Endothelial cell of umbilical vein (primary cell): ENCODE data around the gene SHOC2. TPM values are rescaled to one million over a fixed set of nuclear protein-coding genes. Genes with fewer than 3 reads are reported as not detected.

Source experiments
- BruUV-seq: library from RNA; stranded (reverse); fragments of 400-500 nt; replicated peaks from 2 replicates; lab custom pipeline; 2021; lab: Mats Ljungman, UMichigan
- CTCF ChIA-PET: fragments of 300-600, 350-600 bp; sonication (Branson Sonifier 250); formaldehyde crosslinking; loops from one replicate; lab custom pipeline; 2021; ENCODE audit warnings: antibody characterized with exemption, inconsistent platforms; lab: Charles Lee
- POLR2A ChIA-PET: fragments of 300-600, 350-600 bp; sonication (Branson Sonifier 250); formaldehyde crosslinking; loops from one replicate; lab custom pipeline; 2021; ENCODE audit warnings: antibody characterized with exemption, inconsistent platforms; lab: Charles Lee
- DNase-seq: peaks from one replicate; pipeline ENCODE4 v3.0.0-alpha.2; 2011; ENCODE audit warnings: low read depth, low spot score
- FAIRE-seq: peaks from 2 replicates; lab custom pipeline; 2011; peaks lifted over from hg19 to GRCh38; lab: Jason Lieb, UNC
- H2AFZ ChIP-seq: 2 replicates; pipeline ENCODE4 v1.6.0; 2012; ENCODE audit warnings: low read depth, low read length, control low read depth, inconsistent platforms
- H3K27ac ChIP-seq: 2 replicates; pipeline ENCODE4 v1.5.1; 2011; ENCODE audit warnings: low read depth, mild to moderate bottlenecking, control low read depth, low read length, moderate library complexity; ENCODE audit not compliant: insufficient read depth
- H3K27me3 ChIP-seq, 2 experiments: 2 replicates each; pipeline versions ENCODE4 v1.6.0 to v1.6.1; 2011; ENCODE audit warnings: low read length in 2 of 2, mixed read lengths in 1 of 2; ENCODE audit not compliant: control insufficient read depth in 2 of 2, insufficient read depth in 2 of 2
- H3K36me3 ChIP-seq, 2 experiments: 2 replicates in 1 of 2; 3 replicates in 1 of 2; pipeline ENCODE4 v1.5.1; 2011; ENCODE audit warnings: low read length in 2 of 2, mild to moderate bottlenecking in 1 of 2, moderate library complexity in 1 of 2; ENCODE audit not compliant: control insufficient read depth in 2 of 2, insufficient read depth in 2 of 2; ENCODE audit errors: extremely low read depth in 1 of 2
- H3K4me1 ChIP-seq: 3 replicates; pipeline ENCODE4 v1.5.1; 2011; ENCODE audit warnings: mild to moderate bottlenecking, low read length; ENCODE audit not compliant: control insufficient read depth, insufficient read depth; ENCODE audit errors: extremely low read depth
- H3K4me2 ChIP-seq: 2 replicates; pipeline ENCODE4 v1.6.1; 2011; ENCODE audit warnings: low read length, control low read depth, mixed read lengths; ENCODE audit not compliant: insufficient read depth
- H3K4me3 ChIP-seq, 3 experiments: fragments of 200-600 bp in 1 of 3; sonication (generic), shearing (Covaris generic) in 1 of 3; replicated peaks in 1 of 3; 2 replicates each; pipeline ENCODE4 v1.5.1; 2011 to 2016; ENCODE audit warnings: control low read depth in 3 of 3, low read length in 3 of 3, mild to moderate bottlenecking in 2 of 3, inconsistent platforms in 1 of 3, low read depth in 1 of 3, moderate library complexity in 1 of 3; ENCODE audit not compliant: insufficient read depth in 1 of 3
- H3K79me2 ChIP-seq: 2 replicates; pipeline ENCODE4 v1.6.0; 2012; ENCODE audit warnings: low read length, inconsistent platforms; ENCODE audit not compliant: control insufficient read depth, insufficient read depth
- H3K9ac ChIP-seq: replicated peaks from 2 replicates; pipeline ENCODE3; 2011; ENCODE audit warnings: low read length, control low read depth; ENCODE audit not compliant: insufficient read depth; ENCODE audit errors: extremely low read depth
- H3K9me1 ChIP-seq: replicated peaks from 3 replicates; pipeline ENCODE4 v1.6.0; 2011; ENCODE audit warnings: mild to moderate bottlenecking, low read length; ENCODE audit not compliant: control insufficient read depth, insufficient read depth; ENCODE audit errors: extremely low read depth
- H3K9me3 ChIP-seq: replicated peaks from 2 replicates; pipeline ENCODE4 v1.5.1; 2012; ENCODE audit warnings: low read length, inconsistent platforms; ENCODE audit not compliant: control insufficient read depth, insufficient read depth
- H4K20me1 ChIP-seq: replicated peaks from 2 replicates; pipeline ENCODE3; 2011; ENCODE audit warnings: mild to moderate bottlenecking, low read length; ENCODE audit not compliant: control insufficient read depth, insufficient read depth; ENCODE audit errors: extremely low read depth
- EZH2 ChIP-seq: IDR thresholded peaks from 2 replicates; pipeline ENCODE4 v1.6.1; 2012; ENCODE audit warnings: borderline replicate concordance, low read depth, mild to moderate bottlenecking, moderate library complexity, low read length, inconsistent platforms; ENCODE audit not compliant: severe bottlenecking
- FOS ChIP-seq: IDR thresholded peaks from 2 replicates; pipeline ENCODE4 v1.6.1; 2011; ENCODE audit warnings: mild to moderate bottlenecking, low read length, moderate library complexity, borderline replicate concordance; ENCODE audit not compliant: insufficient read depth
- GATA2 ChIP-seq: IDR thresholded peaks from 2 replicates; pipeline ENCODE4 v1.7.0; 2011; ENCODE audit warnings: low read depth, mild to moderate bottlenecking, moderate library complexity, mixed read lengths, low read length; ENCODE audit not compliant: insufficient read length, insufficient read depth
- JUN ChIP-seq: IDR thresholded peaks from 2 replicates; pipeline ENCODE4 v1.6.1; 2011; ENCODE audit warnings: borderline replicate concordance, low read depth; ENCODE audit not compliant: insufficient read length, insufficient read depth
- POLR2A ChIP-seq: IDR thresholded peaks from 2 replicates; pipeline ENCODE4 v1.6.1; 2012; ENCODE audit warnings: low read depth, mild to moderate bottlenecking, control low read depth, low read length
- POLR2AphosphoS5 ChIP-seq: IDR thresholded peaks from 2 replicates; pipeline ENCODE4 v1.6.1; 2012; ENCODE audit warnings: low read depth, mild to moderate bottlenecking, control low read depth, low read length, moderate library complexity; ENCODE audit not compliant: insufficient read depth
- dilution Hi-C: fragments of 300-500 bp; cut with MboI; formaldehyde crosslinking; loops from one replicate; pipeline ENCODE4 v1.15.0; 2019; ENCODE audit warnings: low sequenced_read_pairs; ENCODE audit not compliant: extremely low pct_ligation_motif_present
- intact Hi-C: fragments of 100-400 bp; cut with micrococcal nuclease; formaldehyde crosslinking; loops from one replicate; pipeline ENCODE4 v1.10.0; 2022
- polyA plus RNA-seq, 4 experiments: library from polyadenylated mRNA; depleted of rRNA in 3 of 4; stranded (reverse) in 3 of 4; unstranded in 1 of 4; fragments of >200 nt; gene quantifications; 2 replicates each; pipeline versions ENCODE4 v1.2.1 to v1.2.3, GENCODE V29; 2011 to 2012; ENCODE audit warnings: missing spikeins in 1 of 4
- total RNA-seq: library from RNA; stranded (reverse); gene quantifications from 2 replicates; pipeline ENCODE4 v1.2.3, GENCODE V29; 2021
- TF ChIP-seq, protein P1 (sequence below), 2 donors: IDR thresholded peaks; 1 replicate in 1 of 2; 2 replicates in 1 of 2; pipeline ENCODE4 v1.5.1; 2011; ENCODE audit warnings: low read length in 2 of 2, mild to moderate bottlenecking in 2 of 2, moderate library complexity in 2 of 2, control low read depth in 1 of 2, inconsistent platforms in 1 of 2, low read depth in 1 of 2; ENCODE audit not compliant: insufficient read depth in 1 of 2; ENCODE audit errors: extremely low read depth in 1 of 2

SHOC2 gene
- total and polyA plus RNA-seq, 2 donors (not counting 3 experiments of a cell fraction or from before 2014, with no cell fraction given): 13.0 to 37.1 TPM

GRCh38 chr10:110918269-110918642, 1.1 kb upstream of the SHOC2 start:
- Histone ChIP-seq H3K27me3 (no peaks in the 10 kb centered on the region), H3K79me2 (peaks cover 20% of the 10 kb centered on the region), H3K9me1 (no peaks in the 10 kb centered on the region), H3K9me3 (no peaks in the 10 kb centered on the region), H3K36me3 (no peaks in the 10 kb centered on the region), H4K20me1 (peaks cover 3% of the 10 kb centered on the region), H3K27ac (peak overlapping the region; percentile 98), H2AFZ (peak overlapping the region; percentile 96), H3K9ac (peak overlapping the region; percentile 98), H3K4me3 (peak overlapping the region; percentile 55 to 89 (median 67)), H3K4me2 (peak overlapping the region; percentile 99), H3K4me1 (peaks cover 20% of the 10 kb centered on the region)
- intact Hi-C loops (loop anchor here (1.0 to 5.0 kb wide), 8 partner anchors 25 to 1471 kb away; partner anchors contain the start of gene ADRA2A), dilution Hi-C loops (no loop called here)
- CTCF ChIA-PET: interaction anchor here (0.7 to 2.4 kb wide), 21 partner anchors 8 to 1554 kb away, joined by 3 to 17 read pairs (median 4); partner anchors contain the start of gene PDCD4
- TF ChIP-seq POLR2A: no peak
- no peak for TF ChIP-seq POLR2AphosphoS5
- DNase-seq (peak; percentile 97), FAIRE-seq (peak; percentile 76)
- BruUV-seq: no TSS peak
- POLR2A ChIA-PET: interaction anchor here (0.6 to 2.0 kb wide), 5 partner anchors 8 to 910 kb away, joined by 3 to 11 read pairs (median 7); partner anchors contain the start of genes ADD3 and PDCD4

DNA sequence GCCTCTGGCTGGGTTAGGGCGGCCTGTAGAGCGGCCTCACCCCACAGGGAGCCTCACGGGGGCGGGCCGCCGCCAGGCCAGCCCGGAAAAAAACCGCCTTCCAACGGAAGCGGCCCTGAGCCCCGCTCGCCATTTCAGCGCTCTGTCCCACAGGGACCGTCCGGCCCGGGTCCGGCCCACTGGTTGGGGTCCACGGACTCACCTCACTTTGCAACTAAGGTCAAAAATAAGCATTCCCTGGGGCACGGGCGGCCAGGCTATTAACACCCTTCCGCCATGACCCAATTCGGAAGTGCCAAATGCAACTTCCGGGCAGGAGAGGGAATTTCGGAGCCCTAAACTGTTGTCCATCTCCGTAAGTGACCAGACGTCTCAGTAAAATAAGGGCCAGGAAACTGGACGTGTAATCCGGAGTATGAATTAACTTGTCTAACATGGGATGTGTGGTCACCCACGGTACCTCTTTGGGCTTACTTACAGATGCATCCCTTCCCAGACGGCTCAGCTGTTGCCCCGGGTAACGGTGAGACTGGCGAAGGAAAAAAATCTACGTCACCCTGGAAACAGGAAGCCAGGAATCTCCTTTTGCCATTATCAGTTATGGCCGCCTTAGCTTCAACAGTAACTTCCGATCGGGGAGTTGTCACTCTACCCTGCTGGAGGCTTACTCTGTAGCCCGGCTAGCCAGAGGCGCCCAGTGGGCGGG, 608 bp upstream of the SHOC2 start, which contains the start of gene BBIP1:
TSS of gene BBIP1 (minus strand) at position 538 of the 706 bp plus-strand sequence. CDS start 1,023 bp downstream, outside the sequence.
- intact Hi-C loops: loop anchor here (1.0 to 5.0 kb wide), 11 partner anchors 25 to 1470 kb away; partner anchors contain the start of genes ADRA2A and PDCD4
- FAIRE-seq: peak; percentile 99

More for the DNA sequence above, 608 bp upstream of the SHOC2 start, which contains the start of gene BBIP1:
- Histone ChIP-seq H3K27ac (peak within 1 kb of the TSS; percentile 98), H3K4me1 (peaks cover 20% of the 10 kb centered on the region), H3K36me3 (no peaks in the 10 kb centered on the region), H3K9me3 (no peaks in the 10 kb centered on the region), H3K9ac (peak within 1 kb of the TSS; percentile 98), H2AFZ (peak within 1 kb of the TSS; percentile 96), H3K4me2 (peak within 1 kb of the TSS; percentile 99), H3K4me3 (peak within 1 kb of the TSS; percentile 89 to 94 (median 93)), H3K27me3 (no peaks in the 10 kb centered on the region), H3K79me2 (peaks cover 25% of the 10 kb centered on the region), H3K9me1 (no peaks in the 10 kb centered on the region), H4K20me1 (peaks cover 6% of the 10 kb centered on the region)
- peak; percentile 100 for DNase-seq
- TF ChIP-seq EZH2: no peak
- TF ChIP-seq POLR2AphosphoS5: peak; percentile 51
- no peak for TF ChIP-seq GATA2
- TF ChIP-seq FOS: no peak
- TF ChIP-seq, protein P1, sequence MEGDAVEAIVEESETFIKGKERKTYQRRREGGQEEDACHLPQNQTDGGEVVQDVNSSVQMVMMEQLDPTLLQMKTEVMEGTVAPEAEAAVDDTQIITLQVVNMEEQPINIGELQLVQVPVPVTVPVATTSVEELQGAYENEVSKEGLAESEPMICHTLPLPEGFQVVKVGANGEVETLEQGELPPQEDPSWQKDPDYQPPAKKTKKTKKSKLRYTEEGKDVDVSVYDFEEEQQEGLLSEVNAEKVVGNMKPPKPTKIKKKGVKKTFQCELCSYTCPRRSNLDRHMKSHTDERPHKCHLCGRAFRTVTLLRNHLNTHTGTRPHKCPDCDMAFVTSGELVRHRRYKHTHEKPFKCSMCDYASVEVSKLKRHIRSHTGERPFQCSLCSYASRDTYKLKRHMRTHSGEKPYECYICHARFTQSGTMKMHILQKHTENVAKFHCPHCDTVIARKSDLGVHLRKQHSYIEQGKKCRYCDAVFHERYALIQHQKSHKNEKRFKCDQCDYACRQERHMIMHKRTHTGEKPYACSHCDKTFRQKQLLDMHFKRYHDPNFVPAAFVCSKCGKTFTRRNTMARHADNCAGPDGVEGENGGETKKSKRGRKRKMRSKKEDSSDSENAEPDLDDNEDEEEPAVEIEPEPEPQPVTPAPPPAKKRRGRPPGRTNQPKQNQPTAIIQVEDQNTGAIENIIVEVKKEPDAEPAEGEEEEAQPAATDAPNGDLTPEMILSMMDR (IDR thresholded peaks at IDR 0.05; ENCODE audit: extremely low read depth in 1 of 2, insufficient read depth in 1 of 2, low read depth in 1 of 2, low read length in 2 of 2): no peak
- TF ChIP-seq JUN: peak; percentile 28
- TF ChIP-seq POLR2A: peak; percentile 91
- dilution Hi-C loops: no loop called here
- ChIA-PET POLR2A (interaction anchor here (0.6 to 2.0 kb wide), 15 partner anchors 8 to 1471 kb away, joined by 3 to 11 read pairs (median 5); partner anchors contain the start of genes ADD3 and PDCD4), CTCF (interaction anchor here (0.6 to 2.4 kb wide), 25 partner anchors 8 to 1553 kb away, joined by 3 to 17 read pairs (median 3); partner anchors contain the start of genes ADRA2A and PDCD4)
- BruUV-seq: TSS peak; percentile 62
